ENCODE results near the gene TGM2. TPM values are rescaled to one million over a fixed set of nuclear protein-coding genes. Genes with fewer than 3 reads are reported as not detected.

The TGM2 gene
- polyA plus RNA-seq, 1 donor from 2014 or later: not detected

GRCh38 chr20:38173237-38174156 is 8.4 kb upstream of the TGM2 start:
- Histone ChIP-seq H3K9me3 (ENCODE audit: low read length) (no peaks in the 10 kb centered on the region), H3K27ac (ENCODE audit: low read length) (no peak overlapping the region), H3K9ac (ENCODE audit: low read length) (no peak overlapping the region), H3K79me2 (replicated peaks; ENCODE audit: insufficient read depth, low read length) (no peaks in the 10 kb centered on the region), H3F3A (ENCODE audit: insufficient read depth, low read length, poor library complexity, severe bottlenecking) (no peaks in the 10 kb centered on the region), H3K27me3 (ENCODE audit: insufficient read depth, low read depth, low read length) (no peaks in the 10 kb centered on the region), H3K4me2 (ENCODE audit: low read length) (no peak overlapping the region), H2AFZ (ENCODE audit: low read depth, low read length) (no peak overlapping the region), H3K4me3 (ENCODE audit: low read length) (no peak overlapping the region), H3K36me3 (ENCODE audit: insufficient read depth, low read length) (no peaks in the 10 kb centered on the region), H4K20me1 (ENCODE audit: insufficient read depth) (no peaks in the 10 kb centered on the region), H3K9me2 (ENCODE audit: insufficient read depth, low read length) (no peaks in the 10 kb centered on the region)
- no peak for TF ChIP-seq POLR2AphosphoS5 (IDR thresholded peaks at IDR 0.05)
- TF ChIP-seq MXI1 (conservative IDR thresholded peaks at IDR 0.05; ENCODE audit: poor library complexity, severe bottlenecking): no peak
- no peak for TF ChIP-seq REST (IDR thresholded peaks at IDR 0.05; ENCODE audit: borderline replicate concordance)
- TF ChIP-seq EP300 (conservative IDR thresholded peaks at IDR 0.05; ENCODE audit: poor library complexity, severe bottlenecking): no peak
- TF ChIP-seq EZH2 (IDR thresholded peaks at IDR 0.05; ENCODE audit: borderline replicate concordance, insufficient read depth, low read length, poor library complexity, severe bottlenecking): no peak
- TF ChIP-seq TAF1 (IDR thresholded peaks at IDR 0.05; ENCODE audit: low read depth): no peak
- TF ChIP-seq SMC3 (conservative IDR thresholded peaks at IDR 0.05; ENCODE audit: poor library complexity): no peak
- no peak for TF ChIP-seq RAD21 (conservative IDR thresholded peaks at IDR 0.05)
- no peak for TF ChIP-seq CTCF (IDR thresholded peaks at IDR 0.05; ENCODE audit: poor library complexity, severe bottlenecking)

- Histone ChIP-seq H3K9me3 (ENCODE audit: low read length) (no peaks in the 10 kb centered on the region), H3K4me3 (ENCODE audit: low read length) (no peak overlapping the region), H3K27me3 (ENCODE audit: insufficient read depth, low read depth, low read length) (no peaks in the 10 kb centered on the region), H4K20me1 (ENCODE audit: insufficient read depth) (no peaks in the 10 kb centered on the region), H2AFZ (ENCODE audit: low read depth, low read length) (no peak overlapping the region), H3K79me2 (replicated peaks; ENCODE audit: insufficient read depth, low read length) (no peaks in the 10 kb centered on the region), H3K36me3 (ENCODE audit: insufficient read depth, low read length) (no peaks in the 10 kb centered on the region), H3K9me2 (ENCODE audit: insufficient read depth, low read length) (no peaks in the 10 kb centered on the region), H3K9ac (ENCODE audit: low read length) (no peak overlapping the region), H3K4me2 (ENCODE audit: low read length) (no peak overlapping the region), H3F3A (ENCODE audit: insufficient read depth, low read length, poor library complexity, severe bottlenecking) (no peaks in the 10 kb centered on the region), H3K27ac (ENCODE audit: low read length) (no peak overlapping the region)
- TF ChIP-seq MXI1 (conservative IDR thresholded peaks at IDR 0.05; ENCODE audit: poor library complexity, severe bottlenecking): no peak
- TF ChIP-seq EP300 (conservative IDR thresholded peaks at IDR 0.05; ENCODE audit: poor library complexity, severe bottlenecking): no peak
- TF ChIP-seq EZH2 (IDR thresholded peaks at IDR 0.05; ENCODE audit: borderline replicate concordance, insufficient read depth, low read length, poor library complexity, severe bottlenecking): no peak
- no peak for TF ChIP-seq TAF1 (IDR thresholded peaks at IDR 0.05; ENCODE audit: low read depth)
- TF ChIP-seq REST (IDR thresholded peaks at IDR 0.05; ENCODE audit: borderline replicate concordance): no peak
- TF ChIP-seq RAD21 (conservative IDR thresholded peaks at IDR 0.05): no peak
- no peak for TF ChIP-seq POLR2AphosphoS5 (IDR thresholded peaks at IDR 0.05)
- TF ChIP-seq CTCF (IDR thresholded peaks at IDR 0.05; ENCODE audit: poor library complexity, severe bottlenecking): no peak
- TF ChIP-seq SMC3 (conservative IDR thresholded peaks at IDR 0.05; ENCODE audit: poor library complexity): no peak
These were observed 7.3 kb upstream of the TGM2 start for GRCh38 chr20:38172408-38172807.

Data from neural cell (in vitro differentiated cells).